ENCODE measurements around the gene SMTNL2. TPM values are rescaled to one million over a fixed set of nuclear protein-coding genes. Genes with fewer than 3 reads are reported as not detected.

Gene SMTNL2
- total RNA-seq, 1 donor from 2014 or later, result 1.7 TPM

Other genes with a start within 250 kb of the SMTNL2 start
- 61.4 and 65.1 TPM in 2 replicates for gene UBE2G1, start 217.9 kb upstream of the SMTNL2 start, total RNA-seq
- not detected in 2 replicates for gene SPNS3, start 150.6 kb upstream of the SMTNL2 start, total RNA-seq
- gene SPNS2, start 85.6 kb upstream of the SMTNL2 start, total RNA-seq, result 0.31 TPM in 1 of 2 replicates, not detected in the other
- 47.9 and 48.5 TPM in 2 replicates for gene MYBBP1A, start 29.1 kb upstream of the SMTNL2 start, total RNA-seq
- not detected in 2 replicates for gene GGT6, start 24.0 kb upstream of the SMTNL2 start, total RNA-seq
- gene ALOX15, start 57.1 kb downstream of the SMTNL2 start, total RNA-seq, result not detected in 2 replicates
- gene PELP1, start 119.6 kb downstream of the SMTNL2 start, total RNA-seq, result 60.5 and 60.7 TPM in 2 replicates
- 19.4 and 23.6 TPM in 2 replicates for gene ARRB2, start 126.1 kb downstream of the SMTNL2 start, total RNA-seq
- 15.3 and 19.4 TPM in 2 replicates for gene MED11, start 146.9 kb downstream of the SMTNL2 start, total RNA-seq
- 0.55 and 0.99 TPM in 2 replicates for gene ZMYND15, start 155.3 kb downstream of the SMTNL2 start, total RNA-seq
- gene CXCL16, start 155.4 kb downstream of the SMTNL2 start, total RNA-seq, result 11.0 and 12.8 TPM in 2 replicates
- not detected in 2 replicates for gene TM4SF5, start 187.4 kb downstream of the SMTNL2 start, total RNA-seq
- gene VMO1, start 201.8 kb downstream of the SMTNL2 start, total RNA-seq, result 1.9 and 2.4 TPM in 2 replicates
- not detected in 2 replicates for gene GLTPD2, start 204.4 kb downstream of the SMTNL2 start, total RNA-seq
- 119 TPM in 2 replicates for gene PSMB6, start 211.6 kb downstream of the SMTNL2 start, total RNA-seq
- gene PLD2, start 222.6 kb downstream of the SMTNL2 start, total RNA-seq, result 49.3 and 52.2 TPM in 2 replicates
- gene MINK1, start 248.8 kb downstream of the SMTNL2 start, total RNA-seq, result 93.2 and 93.3 TPM in 2 replicates

All from osteocyte (in vitro differentiated cells).